Measurements from ENCODE around the gene SLC36A3.

SLC36A3 gene

DNA sequence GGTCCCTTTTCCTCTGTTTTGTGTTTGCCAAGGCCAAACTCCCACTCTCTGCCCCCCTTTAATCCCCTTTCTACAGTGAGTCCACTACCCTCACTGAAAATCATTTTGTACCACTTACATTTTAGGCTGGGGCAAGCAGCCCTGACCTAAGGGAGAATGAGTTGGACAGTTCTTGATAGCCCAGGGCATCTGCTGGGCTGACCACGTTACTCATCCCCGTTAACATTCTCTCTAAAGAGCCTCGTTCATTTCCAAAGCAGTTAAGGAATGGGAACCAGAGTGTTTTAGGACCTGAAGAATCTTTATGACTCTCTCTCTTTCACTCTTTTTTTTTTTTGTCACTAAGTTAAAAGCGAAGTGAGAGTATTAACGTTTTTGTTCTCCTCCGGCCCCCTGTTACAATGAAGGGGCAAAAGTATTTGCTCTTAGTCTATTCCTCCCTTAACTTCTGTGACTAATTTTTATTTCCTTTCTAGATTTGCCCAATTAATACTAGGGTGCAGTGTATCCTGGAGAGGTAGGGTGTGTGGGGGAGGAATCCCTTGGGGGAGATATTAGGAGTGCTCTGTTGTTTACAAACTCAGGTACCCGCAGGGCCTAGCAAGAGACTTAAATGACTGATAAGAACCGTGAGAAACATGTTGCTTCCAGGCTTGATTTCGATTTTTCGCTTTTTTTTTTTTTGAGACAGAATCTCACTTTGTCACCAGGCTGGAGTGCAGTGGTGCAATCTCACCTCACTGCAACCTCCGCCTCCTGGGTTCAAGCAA is 35.9 kb downstream of the SLC36A3 start:
- Histone ChIP-seq H2BK5ac (ENCODE audit: low read length) (no peak overlapping the region), H3K79me1 (ENCODE audit: low read depth, low read length) (no peaks in the 10 kb centered on the region), H2AFZ (ENCODE audit: low read length) (no peak overlapping the region), H4K8ac (ENCODE audit: low read depth, low read length) (no peak overlapping the region), H3K14ac (ENCODE audit: low read length) (no peak overlapping the region), H4K91ac (ENCODE audit: low read depth, low read length, poor library complexity) (no peak overlapping the region), H2BK12ac (ENCODE audit: low read length) (no peak overlapping the region), H3K23ac (ENCODE audit: low read depth, low read length, poor library complexity) (no peak overlapping the region), H3K27me3 (ENCODE audit: control insufficient read depth in 3 of 3, insufficient read depth in 3 of 3, low read depth in 1 of 3, low read length in 3 of 3) (no peaks in the 10 kb centered on the region), H3K18ac (ENCODE audit: low read length) (no peak overlapping the region), H3K4me2 (ENCODE audit: insufficient read depth, low read length, poor library complexity, severe bottlenecking) (no peak overlapping the region), H3K4me1 (ENCODE audit: control insufficient read depth in 2 of 2, insufficient read depth in 1 of 2, low read depth in 1 of 2, low read length in 2 of 2) (no peaks in the 10 kb centered on the region), H2AK5ac (ENCODE audit: low read depth, low read length) (no peak overlapping the region), H3K4me3 (ENCODE audit: low read length in 2 of 2) (no peak overlapping the region), H2BK15ac (ENCODE audit: low read length) (no peak overlapping the region), H3K9me3 (replicated peaks in 1 of 2; ENCODE audit: control insufficient read depth in 2 of 2, insufficient read depth in 1 of 2, low read depth in 1 of 2, low read length in 2 of 2) (no peaks in the 10 kb centered on the region), H3K27ac (replicated peaks; ENCODE audit: low read length) (no peak overlapping the region), H3K4ac (ENCODE audit: low read length) (no peak overlapping the region), H3K9ac (ENCODE audit: low read depth, low read length, poor library complexity) (no peak overlapping the region), H2BK120ac (ENCODE audit: low read depth, low read length) (no peak overlapping the region), H3K36me3 (replicated peaks in 1 of 2; ENCODE audit: control insufficient read depth in 2 of 2, insufficient read depth in 2 of 2, low read length in 2 of 2) (peaks cover 6 to 10% of the 10 kb centered on the region in 2 donors)
- WGBS, 2 donors (ENCODE audit: extremely low coverage in 2 of 2, insufficient read length in 2 of 2, insufficient replicate concordance in 1 of 2): no CpG with 5 or more reads among the region's 11 CpGs
- DNase-seq (ENCODE audit: low spot score): no peak

- Histone ChIP-seq H3K4me1 (ENCODE audit: control insufficient read depth in 2 of 2, insufficient read depth in 1 of 2, low read depth in 1 of 2, low read length in 2 of 2) (no peaks in the 10 kb centered on the region), H3K27ac (replicated peaks; ENCODE audit: low read length) (no peak overlapping the region), H3K9ac (ENCODE audit: low read depth, low read length, poor library complexity) (no peak overlapping the region), H2BK120ac (ENCODE audit: low read depth, low read length) (no peak overlapping the region), H3K4ac (ENCODE audit: low read length) (no peak overlapping the region), H2BK5ac (ENCODE audit: low read length) (no peak overlapping the region), H4K8ac (ENCODE audit: low read depth, low read length) (no peak overlapping the region), H3K27me3 (ENCODE audit: control insufficient read depth in 3 of 3, insufficient read depth in 3 of 3, low read depth in 1 of 3, low read length in 3 of 3) (no peaks in the 10 kb centered on the region), H3K14ac (ENCODE audit: low read length) (no peak overlapping the region), H3K79me1 (ENCODE audit: low read depth, low read length) (no peaks in the 10 kb centered on the region), H3K23ac (ENCODE audit: low read depth, low read length, poor library complexity) (no peak overlapping the region), H3K9me3 (replicated peaks in 1 of 2; ENCODE audit: control insufficient read depth in 2 of 2, insufficient read depth in 1 of 2, low read depth in 1 of 2, low read length in 2 of 2) (no peaks in the 10 kb centered on the region), H3K18ac (ENCODE audit: low read length) (no peak overlapping the region), H3K4me2 (ENCODE audit: insufficient read depth, low read length, poor library complexity, severe bottlenecking) (no peak overlapping the region), H4K91ac (ENCODE audit: low read depth, low read length, poor library complexity) (no peak overlapping the region), H2BK15ac (ENCODE audit: low read length) (no peak overlapping the region), H2AK5ac (ENCODE audit: low read depth, low read length) (no peak overlapping the region), H3K36me3 (replicated peaks in 1 of 2; ENCODE audit: control insufficient read depth in 2 of 2, insufficient read depth in 2 of 2, low read length in 2 of 2) (peaks cover 7 to 9% of the 10 kb centered on the region in 2 donors), H3K4me3 (ENCODE audit: low read length in 2 of 2) (no peak overlapping the region), H2AFZ (ENCODE audit: low read length) (no peak overlapping the region), H2BK12ac (ENCODE audit: low read length) (no peak overlapping the region)
- no peak for DNase-seq (ENCODE audit: low spot score)
- no CpG with 5 or more reads among the region's 1 CpG for WGBS, 2 donors (ENCODE audit: extremely low coverage in 2 of 2, insufficient read length in 2 of 2, insufficient replicate concordance in 1 of 2)
Measured at GRCh38 chr5:151264113-151264512, 39.5 kb downstream of the SLC36A3 start.

- Histone ChIP-seq H3K4me2 (ENCODE audit: insufficient read depth, low read length, poor library complexity, severe bottlenecking) (no peak overlapping the region), H3K36me3 (replicated peaks in 1 of 2; ENCODE audit: control insufficient read depth in 2 of 2, insufficient read depth in 2 of 2, low read length in 2 of 2) (peaks cover 7 to 9% of the 10 kb centered on the region in 2 donors), H4K8ac (ENCODE audit: low read depth, low read length) (no peak overlapping the region), H2AK5ac (ENCODE audit: low read depth, low read length) (no peak overlapping the region), H3K4ac (ENCODE audit: low read length) (no peak overlapping the region), H3K14ac (ENCODE audit: low read length) (no peak overlapping the region), H2AFZ (ENCODE audit: low read length) (no peak overlapping the region), H3K27me3 (ENCODE audit: control insufficient read depth in 3 of 3, insufficient read depth in 3 of 3, low read depth in 1 of 3, low read length in 3 of 3) (no peaks in the 10 kb centered on the region), H2BK5ac (ENCODE audit: low read length) (no peak overlapping the region), H3K9ac (ENCODE audit: low read depth, low read length, poor library complexity) (no peak overlapping the region), H3K4me1 (ENCODE audit: control insufficient read depth in 2 of 2, insufficient read depth in 1 of 2, low read depth in 1 of 2, low read length in 2 of 2) (no peaks in the 10 kb centered on the region), H3K23ac (ENCODE audit: low read depth, low read length, poor library complexity) (no peak overlapping the region), H2BK15ac (ENCODE audit: low read length) (no peak overlapping the region), H3K79me1 (ENCODE audit: low read depth, low read length) (no peaks in the 10 kb centered on the region), H4K91ac (ENCODE audit: low read depth, low read length, poor library complexity) (no peak overlapping the region), H2BK12ac (ENCODE audit: low read length) (no peak overlapping the region), H3K18ac (ENCODE audit: low read length) (no peak overlapping the region), H3K4me3 (ENCODE audit: low read length in 2 of 2) (no peak overlapping the region), H3K27ac (replicated peaks; ENCODE audit: low read length) (no peak overlapping the region), H3K9me3 (replicated peaks in 1 of 2; ENCODE audit: control insufficient read depth in 2 of 2, insufficient read depth in 1 of 2, low read depth in 1 of 2, low read length in 2 of 2) (no peaks in the 10 kb centered on the region), H2BK120ac (ENCODE audit: low read depth, low read length) (no peak overlapping the region)
- no peak for DNase-seq (ENCODE audit: low spot score)
- WGBS, 2 donors (ENCODE audit: extremely low coverage in 2 of 2, insufficient read length in 2 of 2, insufficient replicate concordance in 1 of 2): no CpG with 5 or more reads among the region's 3 CpGs
Measured at GRCh38 chr5:151262532-151262931, 41.0 kb downstream of the SLC36A3 start.

DNA sequence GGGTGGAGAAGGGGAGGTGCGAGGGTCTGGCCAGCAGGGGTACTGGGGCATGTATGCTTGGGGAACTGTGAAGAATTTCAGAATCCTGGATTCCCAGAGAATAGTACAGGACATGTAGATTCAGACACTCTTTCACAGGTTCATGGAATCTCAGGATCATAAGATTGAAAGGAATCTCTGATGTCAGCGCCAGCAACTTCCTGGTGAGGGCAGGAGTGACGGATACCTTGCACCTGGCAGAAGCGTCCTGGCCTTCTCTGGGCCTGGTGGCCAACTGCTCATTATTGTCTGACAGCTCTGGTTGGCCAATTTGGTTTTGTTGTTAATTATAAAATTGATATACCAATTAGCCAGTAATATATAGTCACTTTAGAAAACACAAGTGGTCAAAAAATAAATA is 43.6 kb downstream of the SLC36A3 start:
- Histone ChIP-seq H3K27ac (replicated peaks; ENCODE audit: low read length) (no peak overlapping the region), H3K4me3 (ENCODE audit: low read length in 2 of 2) (no peak overlapping the region), H4K91ac (ENCODE audit: low read depth, low read length, poor library complexity) (no peak overlapping the region), H3K9ac (ENCODE audit: low read depth, low read length, poor library complexity) (no peak overlapping the region), H2BK5ac (ENCODE audit: low read length) (no peak overlapping the region), H3K4me1 (ENCODE audit: control insufficient read depth in 2 of 2, insufficient read depth in 1 of 2, low read depth in 1 of 2, low read length in 2 of 2) (no peaks in the 10 kb centered on the region), H2BK120ac (ENCODE audit: low read depth, low read length) (no peak overlapping the region), H2BK12ac (ENCODE audit: low read length) (no peak overlapping the region), H3K23ac (ENCODE audit: low read depth, low read length, poor library complexity) (no peak overlapping the region), H2BK15ac (ENCODE audit: low read length) (no peak overlapping the region), H4K8ac (ENCODE audit: low read depth, low read length) (no peak overlapping the region), H2AFZ (ENCODE audit: low read length) (no peak overlapping the region), H3K36me3 (replicated peaks in 1 of 2; ENCODE audit: control insufficient read depth in 2 of 2, insufficient read depth in 2 of 2, low read length in 2 of 2) (peaks cover 0 to 3% of the 10 kb centered on the region in 2 donors), H3K4ac (ENCODE audit: low read length) (no peak overlapping the region), H3K14ac (ENCODE audit: low read length) (no peak overlapping the region), H3K79me1 (ENCODE audit: low read depth, low read length) (peaks cover 2% of the 10 kb centered on the region), H3K9me3 (replicated peaks in 1 of 2; ENCODE audit: control insufficient read depth in 2 of 2, insufficient read depth in 1 of 2, low read depth in 1 of 2, low read length in 2 of 2) (no peaks in the 10 kb centered on the region), H3K27me3 (ENCODE audit: control insufficient read depth in 3 of 3, insufficient read depth in 3 of 3, low read depth in 1 of 3, low read length in 3 of 3) (no peaks in the 10 kb centered on the region), H2AK5ac (ENCODE audit: low read depth, low read length) (no peak overlapping the region), H3K4me2 (ENCODE audit: insufficient read depth, low read length, poor library complexity, severe bottlenecking) (no peak overlapping the region), H3K18ac (ENCODE audit: low read length) (no peak overlapping the region)
- WGBS, 2 donors (ENCODE audit: extremely low coverage in 2 of 2, insufficient read length in 2 of 2, insufficient replicate concordance in 1 of 2): no CpG with 5 or more reads among the region's 4 CpGs
- DNase-seq (ENCODE audit: low spot score): no peak

Measured in neuronal stem cell (in vitro differentiated cells).